IPS DF 19.7 (cell line): ENCODE measurements around the gene PLSCR3.

ENCODE experiments used
- DNase-seq: peaks from one replicate; pipeline ENCODE4 v3.0.0-alpha.2; 2013; ENCODE audit warnings: low read depth, low spot score

Gene PLSCR3

GRCh38 chr17:7406235-7406825 lies 12.0 kb upstream of the PLSCR3 start:
- DNase-seq = no peak

DNA sequence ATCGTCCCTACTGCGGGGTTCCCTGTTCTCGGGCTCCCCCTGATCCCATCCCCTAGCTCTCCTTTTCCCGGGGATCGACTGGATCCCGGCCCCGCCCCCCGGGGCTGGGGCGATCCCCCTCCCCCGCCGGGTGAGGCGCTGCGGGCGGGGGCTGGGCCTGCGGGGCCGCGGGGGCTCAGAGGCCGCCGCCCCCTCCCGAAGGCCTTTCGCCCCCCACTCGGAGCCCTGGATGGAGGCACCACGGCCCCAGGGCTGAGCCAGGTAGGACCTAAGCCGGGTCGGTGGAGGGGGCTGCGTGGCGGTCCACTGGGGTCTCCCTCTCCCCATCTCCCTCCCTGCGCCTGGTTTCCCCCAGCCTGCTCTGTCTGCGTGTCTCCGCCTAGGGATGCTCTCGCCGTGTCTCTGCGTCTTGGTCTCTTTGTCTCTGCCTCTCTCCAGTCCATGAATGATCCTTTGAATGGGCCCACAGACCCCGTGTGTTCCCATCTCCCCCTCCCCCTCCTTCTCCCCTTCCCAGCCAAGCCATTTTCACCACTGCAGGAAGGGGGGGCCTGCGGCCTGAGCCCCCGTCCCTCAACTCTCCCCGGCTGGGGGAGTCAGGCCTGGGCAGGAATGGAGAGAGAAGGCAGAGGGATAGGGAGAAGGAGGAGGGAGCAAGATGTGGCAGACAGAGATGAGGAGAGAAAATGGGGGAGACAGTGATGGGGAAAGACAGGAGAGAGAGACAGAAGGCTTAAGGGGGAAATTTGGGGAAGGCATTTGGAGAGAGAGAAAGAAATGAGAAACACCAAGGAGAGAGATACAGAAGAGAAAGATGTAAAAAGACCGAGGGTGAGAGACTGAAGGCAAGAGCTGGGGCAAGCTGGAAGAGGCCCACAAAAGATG lies 11.3 kb upstream of the PLSCR3 start:
- no peak for DNase-seq

DNA sequence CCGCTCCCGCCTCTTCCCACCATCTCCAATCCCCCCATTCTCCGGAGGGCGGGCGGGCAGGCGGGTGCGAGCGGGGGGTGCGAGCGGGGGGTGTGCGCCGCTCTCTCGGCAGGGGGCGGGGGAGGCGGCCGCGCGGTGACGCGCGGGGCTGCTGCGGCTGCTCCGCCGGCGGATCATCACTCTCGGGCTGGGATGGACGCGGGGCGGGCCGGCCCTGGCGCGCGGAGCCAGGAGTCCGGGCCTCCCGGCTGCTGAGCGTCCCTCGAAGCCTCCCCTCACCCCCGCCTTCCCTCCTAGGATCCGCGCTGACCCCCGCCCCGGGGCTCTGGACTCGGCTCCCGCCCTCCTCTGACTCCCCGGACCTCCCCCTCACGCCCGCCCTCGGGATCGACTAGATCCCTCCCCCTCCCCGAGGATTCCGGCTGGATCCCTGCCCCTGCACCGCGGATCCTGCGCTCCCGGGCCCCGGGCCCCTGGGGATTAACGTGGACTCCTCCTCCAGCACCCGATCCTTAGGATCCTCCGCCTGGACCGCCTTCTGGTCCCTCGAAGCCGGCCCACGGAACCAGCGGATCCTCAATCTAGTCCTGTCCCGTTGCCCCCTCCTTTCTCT lies 10.5 kb upstream of the PLSCR3 start:
- no peak for DNase-seq

DNA sequence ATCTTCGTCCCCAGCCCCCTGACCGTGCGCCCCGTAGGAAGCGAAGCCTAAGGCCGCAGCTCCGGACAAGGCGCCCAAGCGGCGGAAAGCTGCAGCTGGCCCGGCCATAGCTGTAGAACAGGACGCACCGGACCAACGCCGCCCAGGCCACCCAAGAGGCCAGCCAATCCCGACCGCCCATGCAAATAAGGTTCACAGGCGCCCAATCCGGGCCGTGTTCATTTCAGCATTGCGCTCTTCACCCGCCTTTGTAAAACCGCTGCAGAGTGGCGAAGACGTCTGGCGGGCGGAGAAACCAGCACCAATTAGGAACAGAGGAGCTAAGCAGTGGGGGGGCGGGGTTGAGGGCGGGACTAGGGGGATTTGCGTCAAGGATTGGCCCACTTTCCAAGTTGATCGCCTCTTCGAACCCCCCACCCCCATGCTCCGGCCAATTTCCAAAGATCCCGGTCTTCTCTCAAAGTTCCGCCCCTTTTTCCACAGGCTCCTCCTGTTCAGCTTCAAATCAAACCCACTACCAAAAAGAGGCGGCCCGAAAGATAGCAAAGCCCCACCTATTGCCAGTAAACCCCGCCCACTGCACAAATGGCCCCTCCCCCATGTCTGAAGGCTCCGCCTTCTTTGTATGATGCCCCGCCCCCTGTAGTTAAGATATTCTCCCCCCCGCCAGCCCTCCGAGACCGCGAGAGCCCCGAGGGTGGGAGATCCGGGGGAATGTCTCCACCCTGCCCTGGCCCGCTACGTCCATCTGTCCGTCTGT lies 9.8 kb upstream of the PLSCR3 start, which contains the start of gene TMEM256:
Gene TMEM256, minus strand, starts transcription at position 121 of the 760 bp plus-strand sequence. Its CDS starts 13 bp downstream, at position 108.
- DNase-seq = peak; percentile 97

GRCh38 chr17:7403727-7403976 lies 9.3 kb upstream of the PLSCR3 start:
- no peak for DNase-seq

DNA sequence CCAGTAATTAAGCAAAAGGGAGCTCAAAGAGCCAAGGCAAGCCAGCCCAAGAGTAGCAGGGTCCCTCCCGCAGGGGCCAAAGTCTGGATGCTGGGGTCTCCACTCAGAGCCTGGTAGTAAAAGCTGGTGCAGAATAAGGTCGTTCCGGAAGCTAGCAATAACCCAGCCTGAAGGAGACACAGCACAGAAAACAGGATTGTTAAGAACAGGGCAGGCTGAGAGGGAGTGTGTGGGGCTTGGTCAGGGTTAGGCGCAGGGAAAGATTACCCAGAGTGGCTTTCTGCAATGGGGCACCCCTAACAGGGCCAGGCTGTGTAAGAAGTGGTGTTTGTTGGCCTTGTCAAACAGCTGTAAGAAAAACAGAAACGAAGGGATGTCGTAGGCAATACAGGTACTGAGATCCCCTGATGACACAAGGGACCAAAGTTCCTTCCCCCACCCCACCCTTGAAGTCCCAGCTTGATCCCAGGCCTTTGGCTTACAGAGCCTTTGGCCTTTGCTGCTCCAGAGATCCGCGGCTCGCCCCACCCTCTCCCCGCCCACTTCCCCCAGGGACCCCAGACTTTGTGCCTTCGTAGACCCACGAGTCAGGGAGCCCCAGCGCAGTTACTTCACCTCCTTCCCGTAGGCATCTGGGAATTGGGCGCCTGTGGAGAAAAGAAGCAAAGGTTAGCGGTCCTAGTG lies 8.9 kb upstream of the PLSCR3 start:
- no peak for DNase-seq

DNA sequence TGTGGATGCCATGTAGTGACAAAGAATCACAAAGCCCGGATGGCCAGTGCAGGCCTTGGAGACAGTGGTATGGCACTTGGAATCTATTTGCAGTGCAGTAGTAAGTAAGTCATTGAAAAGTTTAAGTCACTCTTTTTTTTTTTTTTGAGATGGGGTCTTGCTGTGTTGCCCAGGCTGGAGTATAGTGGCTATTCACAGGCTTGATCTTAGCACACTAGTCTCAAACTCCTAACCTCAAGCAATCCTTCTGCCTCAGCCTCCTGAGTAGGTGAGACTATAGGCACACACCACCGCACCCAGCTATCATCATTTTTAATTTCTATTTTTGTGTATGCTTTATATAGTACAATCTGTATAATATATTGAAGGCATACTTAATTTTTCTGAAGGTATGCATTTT lies 4.3 kb upstream of the PLSCR3 start:
- DNase-seq = no peak

DNA sequence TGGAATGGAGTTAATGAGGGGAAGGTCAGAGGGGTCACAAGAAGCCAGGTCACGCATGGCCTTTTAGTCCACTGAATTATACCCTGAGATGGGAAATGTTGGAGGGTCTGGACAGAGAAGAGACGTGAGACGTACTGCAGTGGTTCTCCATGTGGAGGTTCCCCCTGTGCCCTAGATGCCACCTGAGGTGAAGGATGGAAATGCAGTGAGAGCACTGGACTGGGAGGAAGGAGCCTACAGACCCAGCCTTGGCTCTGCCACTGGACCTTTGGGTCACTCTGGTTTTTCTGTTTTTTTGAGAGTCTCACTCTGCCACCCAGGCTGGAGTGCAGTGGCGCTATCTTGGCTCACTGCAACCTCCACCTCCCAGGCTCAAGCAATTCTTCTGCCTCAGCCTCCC lies 1.8 kb upstream of the PLSCR3 start:
- no peak for DNase-seq

GRCh38 chr17:7393613-7394451 lies 493 bp downstream of the PLSCR3 start:
- no peak for DNase-seq

- DNase-seq = no peak
These were observed 1.4 kb downstream of the PLSCR3 start for GRCh38 chr17:7392696-7393612.

- no peak for DNase-seq
These were observed 3.0 kb downstream of the PLSCR3 start for GRCh38 chr17:7391307-7391706.

GRCh38 chr17:7389924-7390910 lies 4.1 kb downstream of the PLSCR3 start:
- no peak for DNase-seq

DNA sequence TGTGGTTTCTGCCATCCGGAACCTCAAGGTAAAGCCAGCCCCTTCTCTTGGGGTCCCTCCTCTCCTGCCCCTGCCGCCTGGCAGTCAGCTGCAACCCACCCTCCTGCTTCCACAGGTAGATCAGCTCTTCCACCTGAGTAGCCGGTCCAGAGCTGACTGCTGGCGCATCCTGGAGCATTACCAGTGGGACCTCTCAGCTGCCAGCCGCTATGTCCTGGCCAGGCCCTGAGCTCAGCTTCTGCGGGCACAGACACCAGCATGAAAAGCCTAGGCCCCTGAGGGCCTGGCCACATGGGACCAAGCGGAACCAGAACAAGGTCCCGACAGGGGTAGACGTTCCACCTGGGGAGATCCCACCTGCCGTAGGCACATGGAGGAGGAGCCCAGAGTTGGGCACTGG lies 5.5 kb downstream of the PLSCR3 start:
- DNase-seq = no peak

DNA sequence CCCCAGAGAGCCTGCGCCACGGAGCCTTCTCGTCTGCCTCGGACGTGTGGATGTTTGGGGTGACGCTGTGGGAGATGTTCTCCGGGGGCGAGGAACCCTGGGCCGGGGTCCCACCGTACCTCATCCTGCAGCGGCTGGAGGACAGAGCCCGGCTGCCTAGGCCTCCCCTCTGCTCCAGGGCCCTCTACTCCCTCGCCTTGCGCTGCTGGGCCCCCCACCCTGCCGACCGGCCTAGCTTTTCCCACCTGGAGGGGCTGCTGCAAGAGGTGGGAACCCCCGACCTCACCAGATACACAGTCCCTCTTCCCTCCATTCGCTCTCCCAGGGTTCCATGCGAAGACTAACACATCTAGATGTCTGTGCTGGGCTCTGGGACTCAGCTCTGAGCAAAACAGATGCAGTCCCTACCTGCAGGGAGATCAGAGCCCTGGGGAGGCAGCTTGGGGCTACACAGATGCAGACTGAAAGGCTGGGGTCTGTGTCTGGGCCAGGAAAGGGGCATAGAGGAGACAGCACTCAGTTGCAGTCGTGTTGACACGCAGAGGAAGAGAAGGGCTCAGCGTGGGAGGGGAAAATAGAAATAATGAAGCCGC lies 9.7 kb downstream of the PLSCR3 start:
- DNase-seq = no peak

GRCh38 chr17:7383742-7384488 lies 10.4 kb downstream of the PLSCR3 start:
- DNase-seq = no peak

DNA sequence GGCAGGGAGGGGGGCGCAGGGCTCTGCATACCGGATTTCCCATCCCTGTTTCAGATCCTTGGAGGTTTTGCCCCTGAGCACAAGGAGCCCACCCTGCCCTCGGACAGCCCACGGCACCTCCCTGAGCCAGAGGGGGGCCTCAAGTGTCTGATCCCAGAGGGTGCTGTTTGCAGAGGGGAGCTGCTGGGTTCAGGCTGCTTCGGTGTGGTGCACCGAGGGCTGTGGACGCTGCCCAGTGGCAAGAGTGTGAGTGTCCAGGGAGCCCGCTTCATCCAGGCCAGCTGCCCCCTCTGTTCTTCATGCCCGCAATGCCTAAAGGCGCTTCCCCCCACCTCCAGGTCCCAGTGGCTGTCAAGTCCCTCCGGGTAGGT lies 11.0 kb downstream of the PLSCR3 start:
- DNase-seq = no peak

- DNase-seq = no peak
These were observed 11.4 kb downstream of the PLSCR3 start for GRCh38 chr17:7382901-7383300.
